H1 (cell line): ENCODE measurements around the gene IL19. TPM values are rescaled to one million over a fixed set of nuclear protein-coding genes. Genes with fewer than 3 reads are reported as not detected.

Experiments used
- CTCF ChIA-PET: fragments of 300-600 bp; sonication (Branson Sonifier 250); formaldehyde crosslinking; loops from one replicate; lab custom pipeline; 2021; ENCODE audit not compliant: partially characterized antibody; lab: Charles Lee
- POLR2A ChIA-PET: fragments of 300-600 bp; sonication (Branson Sonifier 250); formaldehyde crosslinking; loops from one replicate; lab custom pipeline; 2021; ENCODE audit warnings: inconsistent platforms; ENCODE audit not compliant: partially characterized antibody; lab: Charles Lee
- DNase-seq, 2 experiments: peaks; one replicate each; pipeline versions ENCODE4 v3.0.0 to v3.0.0-alpha.2; 2010 to 2022; ENCODE audit warnings: low spot score in 2 of 2, low read depth in 1 of 2, mixed read lengths in 1 of 2
- FAIRE-seq: peaks from 2 replicates; lab custom pipeline; 2011; peaks lifted over from hg19 to GRCh38; lab: Jason Lieb, UNC
- H2AFZ ChIP-seq: 2 replicates; pipeline ENCODE4 v1.8.1; 2012; ENCODE audit warnings: low read length, inconsistent platforms
- H2AK5ac ChIP-seq: 2 replicates; pipeline ENCODE4 v1.6.1; 2013; ENCODE audit warnings: low read depth, low read length
- H2BK120ac ChIP-seq: replicated peaks from 2 replicates; pipeline ENCODE3; 2013; ENCODE audit warnings: low read depth, low read length, inconsistent platforms
- H2BK12ac ChIP-seq: 2 replicates; pipeline ENCODE4 v1.6.1; 2013; ENCODE audit warnings: low read depth, low read length
- H2BK15ac ChIP-seq: 2 replicates; pipeline ENCODE4 v1.6.1; 2013; ENCODE audit warnings: low read length
- H2BK20ac ChIP-seq: 2 replicates; pipeline ENCODE4 v1.6.1; 2013; ENCODE audit warnings: low read length
- H2BK5ac ChIP-seq: 2 replicates; pipeline ENCODE4 v1.6.1; 2013; ENCODE audit warnings: low read depth, low read length
- H3K14ac ChIP-seq: 2 replicates; pipeline ENCODE4 v1.6.1; 2013; ENCODE audit warnings: inconsistent platforms; ENCODE audit not compliant: insufficient read length
- H3K18ac ChIP-seq: 2 replicates; pipeline ENCODE4 v1.6.1; 2013; ENCODE audit warnings: low read length; ENCODE audit errors: extremely low read depth
- H3K23ac ChIP-seq: 2 replicates; pipeline ENCODE4 v1.6.1; 2013; ENCODE audit warnings: inconsistent platforms; ENCODE audit not compliant: insufficient read length
- H3K23me2 ChIP-seq: 2 replicates; pipeline ENCODE4 v1.6.1; 2013; ENCODE audit warnings: low read depth, low read length
- H3K27ac ChIP-seq: 2 replicates; pipeline ENCODE4 v1.6.1; 2011; ENCODE audit warnings: low read depth, low read length, inconsistent platforms
- H3K27me3 ChIP-seq, 4 experiments: replicated peaks in 1 of 4; 1 replicate in 1 of 4; 2 replicates in 3 of 4; pipeline versions ENCODE4 v1.6.1 to v1.8.1; 2011 to 2013; ENCODE audit warnings: low read length in 3 of 4, mild to moderate bottlenecking in 3 of 4, inconsistent platforms in 2 of 4, mixed read lengths in 2 of 4, moderate library complexity in 1 of 4; ENCODE audit not compliant: control insufficient read depth in 3 of 4, insufficient read depth in 3 of 4; ENCODE audit errors: extremely low read depth in 1 of 4
- H3K36me3 ChIP-seq, 4 experiments: 2 replicates each; pipeline versions ENCODE4 v1.6.1 to v1.8.1; 2011 to 2013; ENCODE audit warnings: mild to moderate bottlenecking in 4 of 4, low read length in 3 of 4, moderate library complexity in 2 of 4, control low read depth in 1 of 4, inconsistent platforms in 1 of 4; ENCODE audit not compliant: insufficient read depth in 4 of 4, control insufficient read depth in 2 of 4
- H3K4ac ChIP-seq: replicated peaks from 2 replicates; pipeline ENCODE3; 2013; ENCODE audit warnings: low read length, low read depth, mixed read lengths, inconsistent platforms; ENCODE audit not compliant: insufficient read length
- H3K4me1 ChIP-seq, 4 experiments: replicated peaks in 1 of 4; 1 replicate in 1 of 4; 2 replicates in 3 of 4; pipeline versions ENCODE4 v1.6.1 to v1.8.1; 2011 to 2013; ENCODE audit warnings: low read length in 3 of 4, inconsistent platforms in 2 of 4, mixed read lengths in 1 of 4; ENCODE audit not compliant: insufficient read depth in 4 of 4, control insufficient read depth in 3 of 4
- H3K4me2 ChIP-seq, 2 experiments: 2 replicates each; pipeline versions ENCODE4 v1.6.1 to v1.8.1; 2011 to 2013; ENCODE audit warnings: low read depth in 2 of 2, low read length in 2 of 2, control low read depth in 1 of 2, inconsistent platforms in 1 of 2, mild to moderate bottlenecking in 1 of 2; ENCODE audit not compliant: insufficient read depth in 1 of 2
- H3K4me3 ChIP-seq, 4 experiments: fragments of 200-600, 300-600 bp in 1 of 4; sonication (generic), shearing (Covaris generic), sonication (Bioruptor Twin) in 1 of 4; 2 replicates each; pipeline versions ENCODE4 v1.5.1 to v1.8.1; 2011 to 2016; ENCODE audit warnings: low read length in 4 of 4, low read depth in 3 of 4, control low read depth in 2 of 4, inconsistent platforms in 2 of 4, mild to moderate bottlenecking in 2 of 4, mixed read lengths in 1 of 4, moderate library complexity in 1 of 4; ENCODE audit not compliant: insufficient read depth in 2 of 4; ENCODE audit errors: extremely low read depth in 1 of 4
- H3K56ac ChIP-seq: replicated peaks from 2 replicates; pipeline ENCODE3; 2013; ENCODE audit warnings: low read depth, mild to moderate bottlenecking, mixed read lengths, low read length, inconsistent platforms; ENCODE audit not compliant: insufficient read length
- H3K79me1 ChIP-seq: 2 replicates; pipeline ENCODE4 v1.6.1; 2013; ENCODE audit warnings: low read depth, low read length, control low read depth
- H3K79me2 ChIP-seq, 2 experiments: 2 replicates each; pipeline versions ENCODE4 v1.6.1 to v1.8.1; 2012 to 2013; ENCODE audit warnings: low read length in 2 of 2, mild to moderate bottlenecking in 2 of 2, inconsistent platforms in 1 of 2; ENCODE audit not compliant: insufficient read depth in 2 of 2, control insufficient read depth in 1 of 2
- H3K9ac ChIP-seq, 4 experiments: replicated peaks in 1 of 4; 1 replicate in 1 of 4; 2 replicates in 3 of 4; pipeline versions ENCODE4 v1.6.1 to v1.8.1; 2011 to 2013; ENCODE audit warnings: low read depth in 3 of 4, low read length in 3 of 4, control low read depth in 2 of 4, mild to moderate bottlenecking in 2 of 4, moderate library complexity in 2 of 4, inconsistent platforms in 1 of 4; ENCODE audit errors: extremely low read depth in 1 of 4
- H3K9me3 ChIP-seq, 2 experiments: 2 replicates each; pipeline versions ENCODE4 v1.6.1 to v1.8.1; 2012 to 2013; ENCODE audit warnings: mild to moderate bottlenecking in 2 of 2, moderate library complexity in 2 of 2, control low read depth in 1 of 2, inconsistent platforms in 1 of 2, low read depth in 1 of 2, low read length in 1 of 2, mixed read lengths in 1 of 2; ENCODE audit not compliant: insufficient read depth in 2 of 2
- H4K20me1 ChIP-seq, 2 experiments: replicated peaks in 1 of 2; 2 replicates each; pipeline versions ENCODE3 to v1.8.1; 2011 to 2013; ENCODE audit warnings: inconsistent platforms in 2 of 2, low read length in 2 of 2, mild to moderate bottlenecking in 1 of 2; ENCODE audit not compliant: insufficient read depth in 2 of 2, control insufficient read depth in 1 of 2
- H4K5ac ChIP-seq: 2 replicates; pipeline ENCODE4 v1.6.1; 2013; ENCODE audit warnings: low read length, low read depth, mixed read lengths, inconsistent platforms; ENCODE audit not compliant: insufficient read length
- H4K8ac ChIP-seq: 2 replicates; pipeline ENCODE4 v1.8.0; 2013; ENCODE audit warnings: mild to moderate bottlenecking, moderate library complexity, low read length, inconsistent platforms; ENCODE audit not compliant: insufficient read depth; ENCODE audit errors: extremely low read depth
- H4K91ac ChIP-seq: replicated peaks from 2 replicates; pipeline ENCODE3; 2013; ENCODE audit warnings: low read length, mixed read lengths, inconsistent platforms; ENCODE audit not compliant: insufficient read length
- HDAC6 ChIP-seq: IDR thresholded peaks from one replicate; pipeline ENCODE4 v1.7.1; 2012; ENCODE audit warnings: low read depth, mild to moderate bottlenecking, inconsistent platforms, low read length, moderate library complexity
- JUN ChIP-seq: IDR thresholded peaks from 2 replicates; pipeline ENCODE4 v1.6.1; 2011; ENCODE audit warnings: low read depth, mild to moderate bottlenecking, improper control_type of control experiment, low read length
- SIN3A ChIP-seq, 2 experiments: IDR thresholded peaks in 1 of 2; conservative IDR thresholded peaks in 1 of 2; 2 replicates each; pipeline ENCODE4 v1.6.1; 2011 to 2012; ENCODE audit warnings: low read length in 2 of 2, improper control_type of control experiment in 1 of 2, low read depth in 1 of 2, mild to moderate bottlenecking in 1 of 2
- SUZ12 ChIP-seq: fragments of 200-600 bp; sonication (generic); IDR thresholded peaks from 2 replicates; pipeline ENCODE4 v1.6.1; 2012; ENCODE audit warnings: mild to moderate bottlenecking, inconsistent platforms, low read length, moderate library complexity, mixed read lengths
- polyA plus RNA-seq, 7 experiments: library from polyadenylated mRNA; depleted of rRNA in 3 of 7; stranded (reverse) in 5 of 7; unstranded in 2 of 7; fragments of >200 nt in 5 of 7; fragments of 200-250 nt in 2 of 7; gene quantifications; 1 replicate in 5 of 7; 2 replicates in 1 of 7; 4 replicates in 1 of 7; pipeline versions ENCODE4 v1.2.1 to v1.2.3, GENCODE V29; 2011 to 2013; ENCODE audit warnings: missing spikeins in 2 of 7, mixed read lengths in 2 of 7
- total RNA-seq: library from RNA; stranded (reverse); fragmentation: NEBNext Ultra II Directional; extraction: Animal tissue kit (Norgen Biotek cat#: 25700); gene quantifications from 2 replicates; pipeline ENCODE4 v1.2.1, GENCODE V29; 2021

IL19 gene
- total and polyA plus RNA-seq, 2 of the 8 experiments (the other 6 are each of a cell fraction or from before 2014, with no cell fraction given): not detected

GRCh38 chr1:206842854-206843253 is 72.3 kb downstream of the IL19 start:
- Histone ChIP-seq H3K4me2 (no peak overlapping the region), H3K18ac (no peak overlapping the region), H3K14ac (no peak overlapping the region), H2BK5ac (no peak overlapping the region), H3K4ac (no peak overlapping the region), H3K79me1 (no peaks in the 10 kb centered on the region), H3K9ac (no peak overlapping the region), H2AK5ac (no peak overlapping the region), H3K56ac (no peak overlapping the region), H3K23me2 (peaks cover 2% of the 10 kb centered on the region; the same call in 1 of the 2 replicates), H4K20me1 (no peaks in the 10 kb centered on the region), H3K36me3 (no peaks in the 10 kb centered on the region), H3K4me1 (no peaks in the 10 kb centered on the region), H2AFZ (no peak overlapping the region), H3K27me3 (no peaks in the 10 kb centered on the region), H3K79me2 (no peaks in the 10 kb centered on the region), H3K23ac (no peak overlapping the region), H4K91ac (no peak overlapping the region), H4K5ac (no peak overlapping the region), H3K9me3 (no peaks in the 10 kb centered on the region), H2BK20ac (no peak overlapping the region), H2BK120ac (no peak overlapping the region), H2BK15ac (no peak overlapping the region), H4K8ac (no peak overlapping the region), H2BK12ac (no peak overlapping the region), H3K4me3 (no peak overlapping the region), H3K27ac (no peak overlapping the region)
- CTCF ChIA-PET: interaction anchor here (1.0 to 5.8 kb wide), 6 partner anchors 13 to 139 kb away, joined by 3 to 49 read pairs (median 4); no protein-coding TSS in a partner anchor
- POLR2A ChIA-PET: no interaction called here
- no peak for FAIRE-seq
- DNase-seq: no peak
- TF ChIP-seq HDAC6 (no peak), SUZ12 (no peak), JUN (no peak), SIN3A (conservative IDR thresholded peaks at IDR 0.05 in 1 of 2, IDR thresholded peaks at IDR 0.05 in 1 of 2; ENCODE audit: low read depth in 1 of 2, low read length in 2 of 2) (no peak)
